HepG2 (cell line): Measurements from ENCODE around the gene CAPN15. TPM values are rescaled to one million over a fixed set of nuclear protein-coding genes. Genes with fewer than 3 reads are reported as not detected.

ENCODE experiments used
- CCAR2 ChIP-seq: fragments of 200-400 bp; formaldehyde crosslinking; optimal IDR thresholded peaks from 2 replicates; pipeline ENCODE3; 2018; ENCODE audit warnings: low read depth, mild to moderate bottlenecking, low read length, moderate library complexity
- GATA4 ChIP-seq: sonication (generic); IDR thresholded peaks from 2 replicates; pipeline ENCODE4 v1.6.1; 2016; ENCODE audit warnings: antibody characterized with exemption, low read depth, borderline replicate concordance
- MEIS2 ChIP-seq: sonication (generic); formaldehyde crosslinking; IDR thresholded peaks from 2 replicates; pipeline ENCODE4 v1.9.0; 2021; ENCODE audit warnings: mild to moderate bottlenecking, missing genetic modification reagents
- MYNN ChIP-seq: sonication (generic); formaldehyde crosslinking; IDR thresholded peaks from 2 replicates; pipeline ENCODE4 v1.4.0; 2020; ENCODE audit warnings: mild to moderate bottlenecking, low read depth, missing genetic modification reagents
- RARA ChIP-seq: IDR thresholded peaks from 2 replicates; pipeline ENCODE4 v1.6.1; 2016; ENCODE audit warnings: missing genetic modification reagents, missing compliant biosample characterization
- RNF219 ChIP-seq: sonication (generic); formaldehyde crosslinking; IDR thresholded peaks from 2 replicates; pipeline ENCODE4 v1.5.0; 2020; ENCODE audit warnings: mild to moderate bottlenecking, missing genetic modification reagents
- ZBTB40 ChIP-seq, 2 experiments: fragments of 450-650 bp in 1 of 2; sonication (generic) in 1 of 2; formaldehyde crosslinking in 1 of 2; IDR thresholded peaks; 2 replicates each; pipeline versions ENCODE4 v1.6.1 to v1.8.0; 2016 to 2022; ENCODE audit warnings: antibody characterized with exemption in 1 of 2, mild to moderate bottlenecking in 1 of 2, missing genetic modification reagents in 1 of 2
- ZBTB46 ChIP-seq: sonication (generic); formaldehyde crosslinking; IDR thresholded peaks from 2 replicates; pipeline ENCODE4 v1.4.0; 2020; ENCODE audit warnings: mild to moderate bottlenecking, missing genetic modification reagents, borderline replicate concordance
- ZNF160 ChIP-seq: sonication (generic); formaldehyde crosslinking; IDR thresholded peaks from 2 replicates; pipeline ENCODE4 v1.8.0; 2022; ENCODE audit warnings: mild to moderate bottlenecking, inconsistent platforms, missing genetic modification reagents
- ZNF512B ChIP-seq: sonication (generic); formaldehyde crosslinking; IDR thresholded peaks from 2 replicates; pipeline ENCODE4 v1.5.1; 2020; ENCODE audit warnings: missing genetic modification reagents, mild to moderate bottlenecking, borderline replicate concordance
- polyA plus RNA-seq, 8 experiments: library from polyadenylated mRNA; depleted of rRNA in 3 of 8; stranded (reverse) in 7 of 8; unstranded in 1 of 8; fragments of >200 nt; fragmentation: Illumina TruSeq in 4 of 8; extraction: Trizol in 4 of 8; gene quantifications; 2 replicates each; pipeline versions ENCODE4 v1.2.1 to v1.2.3, GENCODE V29; 2011 to 2016; ENCODE audit warnings: low read depth in 4 of 8, missing spikeins in 1 of 8, mixed read lengths in 1 of 8; ENCODE audit not compliant: insufficient read depth in 1 of 8
- total RNA-seq, 5 experiments: library from RNA; depleted of rRNA; stranded (reverse); fragments of >200 nt; fragmentation: Illumina TruSeq; extraction: Trizol; gene quantifications; 2 replicates each; pipeline ENCODE4 v1.2.3, GENCODE V29; 2016; ENCODE audit warnings: low read depth in 1 of 5

Gene CAPN15
- total and polyA plus RNA-seq, 2 of the 13 experiments (the other 11 are each of a cell fraction or from before 2014, with no cell fraction given) = 14.9 to 24.5 TPM

GRCh38 chr16:592518-593306, 65.2 kb downstream of the CAPN15 start (continued):
- TF ChIP-seq ZBTB40 (IDR thresholded peaks at IDR 0.05) (no peak), ZBTB40 (CRISPR knock-in tag; IDR thresholded peaks at IDR 0.05) (peak; percentile 21; the same call in 1 of the 2 replicates), MYNN (CRISPR knock-in tag) (peak; percentile 92; the same call in 1 of the 2 replicates), CCAR2 (no peak), MEIS2 (CRISPR knock-in tag) (no peak), ZBTB46 (CRISPR knock-in tag) (no peak), RNF219 (CRISPR knock-in tag) (no peak), RARA (peak; percentile 18; the same call in 1 of the 2 replicates), GATA4 (no peak), ZNF160 (CRISPR knock-in tag) (no peak), ZNF512B (CRISPR knock-in tag) (no peak)
